SH-SY5Y (cell line): ENCODE measurements around the gene NBPF19.
"Not testable (repeated sequence)": the region's sequence is repeated elsewhere in the genome, so short reads cannot be mapped to it uniquely, and the experiment has no call there.

ENCODE experiments used
- GATA2 ChIP-seq: IDR thresholded peaks from 2 replicates; pipeline ENCODE4 v1.6.1; 2011; ENCODE audit warnings: mild to moderate bottlenecking, low read depth, low read length
- GATA3 ChIP-seq: IDR thresholded peaks from 2 replicates; pipeline ENCODE4 v1.6.1; 2011; ENCODE audit warnings: low read depth, mild to moderate bottlenecking, low read length, moderate library complexity

The NBPF19 gene

DNA sequence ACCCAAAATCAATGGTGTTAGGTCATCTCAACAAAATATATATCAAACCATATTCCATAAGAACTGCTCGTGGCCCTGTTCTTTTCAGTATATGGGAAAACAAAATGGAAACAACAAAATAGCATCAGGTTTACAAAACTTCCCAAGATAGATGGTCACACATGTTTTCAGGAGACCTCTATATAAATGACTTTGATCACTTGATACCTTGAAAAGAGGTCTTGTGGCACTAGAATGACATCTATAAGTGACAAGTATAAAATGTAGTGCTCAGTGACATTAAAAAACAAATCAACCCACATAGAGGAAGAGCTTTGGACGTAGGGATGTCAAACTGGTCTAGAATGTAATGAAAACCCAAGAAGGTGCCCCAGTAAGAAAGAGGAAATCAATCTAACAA, at the start of gene NBPF19:
Gene NBPF19 (plus strand): TSS at position 301 of the 400 bp plus-strand sequence. CDS start 888 bp downstream, outside the sequence.
- not testable (repeated sequence) for TF ChIP-seq GATA3, GATA2
